HEK293 (cell line): ENCODE data around the gene CEPT1.
"Not testable (repeated sequence)": the region's sequence is repeated elsewhere in the genome, so short reads cannot be mapped to it uniquely, and the experiment has no call there.

Experiments
- CTCF ChIA-PET: fragments of 350-600 bp; formaldehyde crosslinking; extraction: SDS; loops from one replicate; lab custom pipeline; 2021; ENCODE audit warnings: antibody characterized with exemption; lab: Yijun Ruan, JAX
- POLR2A ChIA-PET: fragments of 300-600 bp; formaldehyde crosslinking; extraction: SDS; loops from one replicate; lab custom pipeline; 2020; ENCODE audit warnings: antibody characterized with exemption, inconsistent platforms; lab: Yijun Ruan, JAX
- H3K27ac ChIP-seq: fragments of 200-500 bp; sonication (Bioruptor generic); 2 replicates; pipeline ENCODE4 v1.5.1; 2014; ENCODE audit warnings: low read depth, low read length, control low read depth, inconsistent platforms; ENCODE audit errors: extremely low read depth
- H3K36me3 ChIP-seq, 2 experiments: fragments of 200-500 bp in 1 of 2; sonication (Bioruptor generic) in 1 of 2; 1 replicate in 1 of 2; 2 replicates in 1 of 2; pipeline ENCODE4 v1.5.1; 2014 to 2017; ENCODE audit warnings: inconsistent platforms in 2 of 2, low read length in 2 of 2; ENCODE audit not compliant: control insufficient read depth in 2 of 2, insufficient read depth in 1 of 2
- H3K4me1 ChIP-seq: fragments of 200-500 bp; sonication (Bioruptor generic); 2 replicates; pipeline ENCODE4 v1.5.1; 2014; ENCODE audit warnings: mild to moderate bottlenecking, low read length, inconsistent platforms; ENCODE audit not compliant: control insufficient read depth, insufficient read depth
- H3K4me3 ChIP-seq: 2 replicates; pipeline ENCODE4 v1.5.1; 2011; ENCODE audit warnings: low read depth, mild to moderate bottlenecking, control low read depth, low read length, moderate library complexity
- H3K9me3 ChIP-seq: fragments of 200-500 bp; sonication (Bioruptor generic); 2 replicates; pipeline ENCODE4 v1.5.1; 2014; ENCODE audit warnings: low read depth, low read length, inconsistent platforms; ENCODE audit not compliant: control insufficient read depth, insufficient read depth
- EGR2 ChIP-seq: fragments of 450-650 bp; formaldehyde crosslinking; IDR thresholded peaks from 2 replicates; pipeline ENCODE4 v1.5.1; 2016; ENCODE audit warnings: low read depth, missing biosample characterization, missing genetic modification characterization
- GLIS1 ChIP-seq: fragments of 450-650 bp; formaldehyde crosslinking; IDR thresholded peaks from 2 replicates; pipeline ENCODE4 v1.5.1; 2016; ENCODE audit warnings: missing biosample characterization, missing genetic modification characterization
- KLF16 ChIP-seq: fragments of 450-650 bp; formaldehyde crosslinking; IDR thresholded peaks from 2 replicates; pipeline ENCODE4 v1.5.1; 2017; ENCODE audit warnings: missing biosample characterization, missing genetic modification characterization
- TCF7L2 ChIP-seq: IDR thresholded peaks from 2 replicates; pipeline ENCODE4 v1.6.1; 2011; ENCODE audit warnings: low read depth, mild to moderate bottlenecking, inconsistent platforms, low read length, moderate library complexity, borderline replicate concordance
- YY1 ChIP-seq: fragments of 450-650 bp; formaldehyde crosslinking; IDR thresholded peaks from 2 replicates; pipeline ENCODE4 v1.5.1; 2018; ENCODE audit warnings: missing biosample characterization, missing genetic modification characterization
- ZBTB20 ChIP-seq: fragments of 450-650 bp; formaldehyde crosslinking; IDR thresholded peaks from 2 replicates; pipeline ENCODE4 v1.5.1; 2016; ENCODE audit warnings: missing biosample characterization, missing genetic modification characterization
- ZFP41 ChIP-seq: fragments of 450-650 bp; formaldehyde crosslinking; IDR thresholded peaks from 2 replicates; pipeline ENCODE4 v1.5.1; 2016; ENCODE audit warnings: missing biosample characterization, missing genetic modification characterization, borderline replicate concordance
- ZNF211 ChIP-seq: fragments of 450-650 bp; formaldehyde crosslinking; IDR thresholded peaks from 2 replicates; pipeline ENCODE4 v1.5.1; 2016; ENCODE audit warnings: low read depth, missing biosample characterization, missing genetic modification characterization
- ZNF239 ChIP-seq: fragments of 450-650 bp; formaldehyde crosslinking; IDR thresholded peaks from 2 replicates; pipeline ENCODE4 v1.5.1; 2016; ENCODE audit warnings: missing biosample characterization, missing genetic modification characterization
- ZNF248 ChIP-seq: fragments of 450-650 bp; formaldehyde crosslinking; IDR thresholded peaks from 2 replicates; pipeline ENCODE4 v1.5.1; 2017; ENCODE audit warnings: missing biosample characterization, missing genetic modification characterization
- ZNF341 ChIP-seq: fragments of 450-650 bp; formaldehyde crosslinking; IDR thresholded peaks from 2 replicates; pipeline ENCODE4; 2016; ENCODE audit warnings: low read depth, missing biosample characterization, missing genetic modification characterization
- ZNF558 ChIP-seq: fragments of 450-650 bp; formaldehyde crosslinking; IDR thresholded peaks from 2 replicates; pipeline ENCODE4 v1.5.1; 2016; ENCODE audit warnings: missing biosample characterization, missing genetic modification characterization
- ZNF596 ChIP-seq: fragments of 450-650 bp; IDR thresholded peaks from 2 replicates; pipeline ENCODE4 v1.5.0; 2018; ENCODE audit warnings: missing biosample characterization, mild to moderate bottlenecking, missing genetic modification characterization, moderate library complexity
- ZNF610 ChIP-seq: fragments of 450-650 bp; formaldehyde crosslinking; IDR thresholded peaks from 2 replicates; pipeline ENCODE4 v1.5.1; 2016; ENCODE audit warnings: missing biosample characterization, missing genetic modification characterization, borderline replicate concordance
- ZNF776 ChIP-seq: fragments of 450-650 bp; formaldehyde crosslinking; IDR thresholded peaks from 2 replicates; pipeline ENCODE4 v1.5.0; 2017; ENCODE audit warnings: missing biosample characterization, missing genetic modification characterization, borderline replicate concordance
- ZNF830 ChIP-seq: fragments of 450-650 bp; IDR thresholded peaks from 2 replicates; pipeline ENCODE4 v1.5.0; 2018; ENCODE audit warnings: missing biosample characterization, missing genetic modification characterization, low read depth, mild to moderate bottlenecking, moderate library complexity
- ZSCAN30 ChIP-seq: fragments of 450-650 bp; IDR thresholded peaks from 2 replicates; pipeline ENCODE4 v1.5.1; 2018; ENCODE audit warnings: missing biosample characterization, mild to moderate bottlenecking, missing genetic modification characterization, moderate library complexity
- ZSCAN5A ChIP-seq: fragments of 450-650 bp; formaldehyde crosslinking; IDR thresholded peaks from 2 replicates; pipeline ENCODE4 v1.5.1; 2016; ENCODE audit warnings: missing biosample characterization, missing genetic modification characterization
- TF ChIP-seq, protein P1 (sequence below): fragments of 450-650 bp; formaldehyde crosslinking; IDR thresholded peaks from 2 replicates; pipeline ENCODE4 v1.5.1; 2016; ENCODE audit warnings: missing biosample characterization, missing genetic modification characterization

CEPT1 gene

GRCh38 chr1:111214884-111215283 is 74.9 kb downstream of the CEPT1 start:
- Histone ChIP-seq H3K36me3 (no peaks in the 10 kb centered on the region), H3K9me3 (no peaks in the 10 kb centered on the region), H3K4me1 (no peaks in the 10 kb centered on the region), H3K4me3 (no peak overlapping the region), H3K27ac (no peak overlapping the region)
- ChIA-PET CTCF (interaction anchor here (0.9 to 1.4 kb wide), 4 partner anchors 8 to 185 kb away, joined by 3 to 4 read pairs (median 4); partner anchors contain the start of gene CHI3L2), POLR2A (interaction anchor here (0.7 kb wide), 1 partner anchor 69 kb away, joined by 3 read pairs; no protein-coding TSS in a partner anchor)
- TF ChIP-seq ZNF211 (tag by site-specific recombination), result no peak
- TF ChIP-seq, protein P1, sequence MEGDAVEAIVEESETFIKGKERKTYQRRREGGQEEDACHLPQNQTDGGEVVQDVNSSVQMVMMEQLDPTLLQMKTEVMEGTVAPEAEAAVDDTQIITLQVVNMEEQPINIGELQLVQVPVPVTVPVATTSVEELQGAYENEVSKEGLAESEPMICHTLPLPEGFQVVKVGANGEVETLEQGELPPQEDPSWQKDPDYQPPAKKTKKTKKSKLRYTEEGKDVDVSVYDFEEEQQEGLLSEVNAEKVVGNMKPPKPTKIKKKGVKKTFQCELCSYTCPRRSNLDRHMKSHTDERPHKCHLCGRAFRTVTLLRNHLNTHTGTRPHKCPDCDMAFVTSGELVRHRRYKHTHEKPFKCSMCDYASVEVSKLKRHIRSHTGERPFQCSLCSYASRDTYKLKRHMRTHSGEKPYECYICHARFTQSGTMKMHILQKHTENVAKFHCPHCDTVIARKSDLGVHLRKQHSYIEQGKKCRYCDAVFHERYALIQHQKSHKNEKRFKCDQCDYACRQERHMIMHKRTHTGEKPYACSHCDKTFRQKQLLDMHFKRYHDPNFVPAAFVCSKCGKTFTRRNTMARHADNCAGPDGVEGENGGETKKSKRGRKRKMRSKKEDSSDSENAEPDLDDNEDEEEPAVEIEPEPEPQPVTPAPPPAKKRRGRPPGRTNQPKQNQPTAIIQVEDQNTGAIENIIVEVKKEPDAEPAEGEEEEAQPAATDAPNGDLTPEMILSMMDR (tag by site-specific recombination), result no peak
- no peak for TF ChIP-seq ZNF596 (tag by site-specific recombination)
- TF ChIP-seq ZNF558 (tag by site-specific recombination), result no peak
- TF ChIP-seq ZSCAN30 (tag by site-specific recombination), result no peak

DNA sequence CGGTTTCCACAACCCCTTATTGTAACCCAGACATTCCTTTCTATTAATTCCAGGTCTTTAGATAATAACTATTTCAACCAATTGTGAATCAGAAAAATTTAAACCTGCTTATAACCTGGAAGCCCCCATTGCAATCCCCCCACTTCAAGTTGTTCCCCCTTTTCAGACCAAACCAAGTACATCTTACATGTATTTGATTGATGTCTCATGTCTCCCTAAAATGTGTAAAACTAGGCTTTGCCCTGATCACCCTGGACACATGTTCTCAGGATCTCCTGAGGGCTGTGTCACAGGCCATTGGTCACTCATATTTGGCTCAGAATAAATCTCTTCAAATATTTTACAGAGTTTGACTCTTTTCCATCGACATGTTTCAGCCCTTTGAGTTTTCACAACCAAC is 75.3 kb downstream of the CEPT1 start:
- H3K4me3 ChIP-seq, H3K4me1 ChIP-seq, H3K36me3 ChIP-seq, H3K27ac ChIP-seq, POLR2A ChIA-PET, H3K9me3 ChIP-seq: not testable (repeated sequence)
- CTCF ChIA-PET, result interaction anchor here (1.1 to 1.4 kb wide), 2 partner anchors 13 to 185 kb away, joined by 3 to 4 read pairs; partner anchors contain the start of gene CHI3L2

- CTCF ChIA-PET, result interaction anchor here (0.6 kb wide), 1 partner anchor 393 kb away, joined by 6 read pairs; no protein-coding TSS in a partner anchor
- Histone ChIP-seq H3K36me3 (no peaks in the 10 kb centered on the region), H3K27ac (no peak overlapping the region), H3K9me3 (no peaks in the 10 kb centered on the region), H3K4me3 (no peak overlapping the region), H3K4me1 (no peaks in the 10 kb centered on the region)
- POLR2A ChIA-PET, result no interaction called here
- TF ChIP-seq ZNF776 (tag by site-specific recombination), result no peak
- no peak for TF ChIP-seq ZNF610 (tag by site-specific recombination)
- TF ChIP-seq TCF7L2, result no peak
- TF ChIP-seq ZNF830 (tag by site-specific recombination), result no peak
- TF ChIP-seq GLIS1 (tag by site-specific recombination), result no peak
- no peak for TF ChIP-seq ZNF341 (tag by site-specific recombination)
- no peak for TF ChIP-seq ZFP41 (tag by site-specific recombination)
- TF ChIP-seq ZNF239, result no peak
- TF ChIP-seq YY1 (tag by site-specific recombination), result no peak
- no peak for TF ChIP-seq ZNF248 (tag by site-specific recombination)
- no peak for TF ChIP-seq KLF16 (tag by site-specific recombination)
- TF ChIP-seq ZSCAN5A (tag by site-specific recombination), result no peak
- TF ChIP-seq ZBTB20 (tag by site-specific recombination), result no peak
- TF ChIP-seq EGR2 (tag by site-specific recombination), result no peak
Measured at GRCh38 chr1:111216751-111217150, 76.7 kb downstream of the CEPT1 start.
